Measurements from ENCODE around the gene NYAP1. TPM values are rescaled to one million over a fixed set of nuclear protein-coding genes. Genes with fewer than 3 reads are reported as not detected.
A peak's percentile ranks its signal among the peaks of the same experiment; 100 is the strongest.
"Not testable (repeated sequence)": the region's sequence is repeated elsewhere in the genome, so short reads cannot be mapped to it uniquely, and the experiment has no call there.

The NYAP1 gene
- total and polyA plus RNA-seq, 5 experiments from 2014 or later, result 0.44 TPM; not detected in 4

DNA sequence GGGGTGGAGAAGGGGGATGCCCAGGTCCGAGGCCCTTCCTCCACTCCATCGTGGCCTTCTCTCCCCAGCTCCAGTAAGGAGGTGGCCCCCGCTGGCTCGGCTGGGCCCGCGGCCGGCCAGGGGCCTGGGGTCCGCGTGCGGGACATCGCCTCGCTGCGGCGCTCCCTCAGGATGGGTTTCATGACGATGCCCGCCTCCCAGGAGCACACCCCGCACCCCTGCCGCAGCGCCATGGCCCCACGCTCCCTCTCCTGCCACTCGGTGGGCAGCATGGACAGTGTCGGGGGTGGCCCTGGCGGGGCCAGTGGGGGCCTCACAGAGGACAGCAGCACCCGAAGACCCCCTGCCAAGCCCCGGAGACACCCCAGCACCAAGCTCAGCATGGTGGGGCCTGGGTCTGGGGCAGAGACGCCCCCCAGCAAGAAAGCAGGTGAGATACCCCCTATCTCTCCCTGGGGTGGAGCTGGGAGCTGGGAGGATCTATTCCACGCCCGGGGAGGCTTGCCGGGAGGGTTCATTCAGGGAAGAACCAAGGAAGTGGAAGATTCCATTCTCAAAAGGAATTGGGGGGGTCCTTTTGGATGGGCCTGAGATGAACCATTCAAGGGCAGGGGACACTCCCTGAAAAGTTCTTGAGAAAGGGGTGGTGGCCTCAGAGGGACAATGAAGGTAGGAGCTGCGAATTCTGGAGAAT, 3.2 kb downstream of the NYAP1 start:
- Mint-ChIP-seq H3K4me1 (peaks cover 9 to 25% (median 18%) of the 10 kb centered on the region in 4 donors), H3K27me3 (no peaks in the 10 kb centered on the region), H3K36me3 (no peaks in the 10 kb centered on the region), H3K9me3 (no peaks in the 10 kb centered on the region), H3K27ac (peak overlapping the region in 2 of 10 donors; percentile 65 to 72), H3K4me3 (peak overlapping the region in 1 of 10 donors; percentile 19)
- DNase-seq, result peak in 1 of 10 donors; percentile 24
- ATAC-seq, result no peak
- POLR2A ChIA-PET, result interaction anchor here (0.7 to 1.0 kb wide), 2 partner anchors 12 to 73 kb away, joined by 3 read pairs; no protein-coding TSS in a partner anchor

DNA sequence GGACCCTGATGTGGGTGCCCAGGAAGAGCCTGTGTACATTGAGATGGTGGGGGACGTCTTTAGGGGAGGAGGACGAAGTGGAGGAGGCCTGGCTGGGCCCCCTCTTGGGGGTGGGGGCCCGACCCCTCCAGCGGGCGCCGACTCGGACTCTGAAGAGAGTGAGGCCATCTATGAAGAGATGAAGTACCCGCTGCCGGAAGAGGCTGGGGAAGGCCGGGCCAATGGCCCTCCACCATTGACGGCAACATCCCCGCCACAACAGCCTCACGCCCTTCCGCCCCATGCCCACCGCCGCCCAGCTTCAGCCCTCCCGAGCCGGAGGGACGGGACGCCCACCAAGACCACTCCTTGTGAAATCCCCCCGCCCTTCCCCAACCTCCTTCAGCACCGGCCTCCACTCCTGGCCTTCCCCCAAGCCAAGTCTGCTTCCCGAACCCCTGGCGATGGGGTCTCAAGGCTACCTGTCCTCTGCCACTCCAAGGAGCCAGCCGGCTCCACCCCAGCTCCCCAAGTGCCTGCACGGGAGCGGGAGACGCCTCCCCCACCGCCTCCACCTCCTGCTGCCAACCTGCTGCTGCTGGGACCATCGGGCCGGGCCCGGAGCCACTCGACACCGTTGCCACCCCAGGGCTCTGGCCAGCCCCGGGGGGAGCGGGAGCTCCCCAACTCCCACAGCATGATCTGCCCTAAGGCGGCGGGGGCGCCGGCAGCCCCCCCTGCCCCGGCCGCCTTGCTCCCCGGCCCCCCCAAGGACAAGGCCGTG, 4.8 kb downstream of the NYAP1 start:
- peaks cover 9 to 29% (median 15%) of the 10 kb centered on the region in 4 donors for H3K4me1 Mint-ChIP-seq
- no peak overlapping the region for H3K27ac Mint-ChIP-seq
- H3K36me3 Mint-ChIP-seq, result no peaks in the 10 kb centered on the region
- no peak overlapping the region for H3K4me3 Mint-ChIP-seq
- DNase-seq (peak in 1 of 10 donors; percentile 45), ATAC-seq (no peak)
- H3K9me3 Mint-ChIP-seq, result no peaks in the 10 kb centered on the region
- peaks cover 0 to 5% (median 0%) of the 10 kb centered on the region in 5 donors for H3K27me3 Mint-ChIP-seq
- POLR2A ChIA-PET, result interaction anchor here (0.6 to 1.3 kb wide), 3 partner anchors 37 to 95 kb away, joined by 3 to 6 read pairs (median 3); no protein-coding TSS in a partner anchor

- DNase-seq, result peak in 1 of 10 donors; percentile 42
- peaks cover 9 to 31% (median 17%) of the 10 kb centered on the region in 4 donors for H3K4me1 Mint-ChIP-seq
- ATAC-seq, result no peak
- peak overlapping the region in 1 of 10 donors; percentile 66 for H3K27ac Mint-ChIP-seq
- peaks cover 0 to 5% (median 0%) of the 10 kb centered on the region in 5 donors for H3K27me3 Mint-ChIP-seq
- POLR2A ChIA-PET, result interaction anchor here (0.8 to 1.3 kb wide), 2 partner anchors 76 to 95 kb away, joined by 3 read pairs; no protein-coding TSS in a partner anchor
- H3K36me3 Mint-ChIP-seq, result no peaks in the 10 kb centered on the region
- no peaks in the 10 kb centered on the region for H3K9me3 Mint-ChIP-seq
- H3K4me3 Mint-ChIP-seq, result peak overlapping the region in 1 of 10 donors; percentile 34
These were observed 5.4 kb downstream of the NYAP1 start for GRCh38 chr7:100489121-100489520.

DNA sequence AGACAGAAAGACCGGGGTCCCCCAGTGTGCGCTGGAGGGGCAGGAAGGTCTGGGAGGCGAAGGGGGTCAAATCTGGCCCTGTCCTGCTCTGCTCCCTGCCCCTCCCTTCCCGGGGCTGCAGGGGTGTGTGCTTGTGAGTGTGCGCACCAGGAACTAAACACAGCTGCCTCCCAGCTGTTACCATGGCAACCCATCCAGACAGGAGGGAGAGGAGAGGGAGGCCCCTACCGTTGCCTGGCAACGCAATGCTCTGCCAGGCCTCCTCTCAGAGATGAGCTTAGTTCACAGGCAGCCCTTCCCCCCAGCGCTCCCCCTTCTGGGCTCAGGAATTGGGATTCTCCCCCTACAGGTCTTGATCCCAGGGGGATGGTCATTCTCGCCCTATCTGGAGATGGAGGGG, 6.1 kb downstream of the NYAP1 start:
- H3K27me3 Mint-ChIP-seq, result peaks cover 0 to 5% (median 0%) of the 10 kb centered on the region in 5 donors
- DNase-seq (peak in 1 of 10 donors; percentile 42), ATAC-seq (peak in 1 of 2 donors; percentile 30)
- H3K4me3 Mint-ChIP-seq, result no peak overlapping the region
- no peaks in the 10 kb centered on the region for H3K36me3 Mint-ChIP-seq
- H3K9me3 Mint-ChIP-seq, result no peaks in the 10 kb centered on the region
- POLR2A ChIA-PET, result interaction anchor here (0.5 to 0.7 kb wide), 2 partner anchors 10 to 61 kb away, joined by 3 to 5 read pairs; no protein-coding TSS in a partner anchor
- H3K4me1 Mint-ChIP-seq, result peaks cover 9 to 31% (median 16%) of the 10 kb centered on the region in 4 donors
- peak overlapping the region in 1 of 10 donors; percentile 41 for H3K27ac Mint-ChIP-seq

GRCh38 chr7:100490483-100491191, 6.9 kb downstream of the NYAP1 start:
- no peak for ATAC-seq
- peak in 1 of 10 donors; percentile 42 for DNase-seq
- H3K36me3 Mint-ChIP-seq, result no peaks in the 10 kb centered on the region
- H3K4me1 Mint-ChIP-seq, result peaks cover 9 to 36% (median 16%) of the 10 kb centered on the region in 4 donors
- no peak overlapping the region for H3K4me3 Mint-ChIP-seq
- peaks cover 0 to 10% (median 0%) of the 10 kb centered on the region in 5 donors for H3K27me3 Mint-ChIP-seq
- no peak overlapping the region for H3K27ac Mint-ChIP-seq
- H3K9me3 Mint-ChIP-seq, result no peaks in the 10 kb centered on the region
- POLR2A ChIA-PET, result interaction anchor here (0.5 to 1.4 kb wide), 2 partner anchors 11 to 12 kb away, joined by 3 to 5 read pairs; partner anchors contain the start of gene TSC22D4

DNA sequence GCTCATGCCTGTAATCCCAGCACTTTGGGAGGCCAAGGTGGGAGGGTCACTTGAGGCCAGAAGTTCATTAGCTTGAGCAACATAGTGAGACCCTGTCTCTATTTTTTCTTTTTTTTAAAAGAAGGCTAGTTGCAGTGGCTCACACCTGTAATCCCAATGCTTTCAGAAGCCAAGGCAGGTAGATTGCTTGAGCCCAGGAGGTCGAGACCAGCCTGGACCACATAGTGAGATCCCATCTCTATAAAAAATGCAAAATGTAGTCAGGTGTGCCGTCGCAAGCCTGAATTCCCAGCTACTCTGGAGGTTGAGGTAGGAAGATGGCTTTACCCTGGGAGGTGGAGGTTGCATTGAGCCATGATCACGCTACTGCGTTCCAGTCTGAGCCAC, 7.5 kb downstream of the NYAP1 start:
- ATAC-seq, result no peak
- Mint-ChIP-seq H3K27ac (peak overlapping the region in 1 of 10 donors; percentile 64), H3K36me3 (no peaks in the 10 kb centered on the region), H3K4me3 (no peak overlapping the region), H3K4me1 (peaks cover 7 to 36% (median 16%) of the 10 kb centered on the region in 4 donors), H3K27me3 (peaks cover 0 to 11% (median 0%) of the 10 kb centered on the region in 5 donors), H3K9me3 (no peaks in the 10 kb centered on the region)
- DNase-seq, result no peak
- POLR2A ChIA-PET, result interaction anchor here (0.6 to 1.4 kb wide), 2 partner anchors 12 to 69 kb away, joined by 3 to 5 read pairs; partner anchors contain the start of gene TSC22D4

GRCh38 chr7:100492738-100493475, 9.2 kb downstream of the NYAP1 start:
- Mint-ChIP-seq H3K9me3 (no peaks in the 10 kb centered on the region), H3K36me3 (no peaks in the 10 kb centered on the region), H3K4me3 (peak overlapping the region; percentile 47 to 87 (median 77)), H3K27me3 (peaks cover 0 to 12% (median 0%) of the 10 kb centered on the region in 5 donors), H3K27ac (peak overlapping the region in 9 of 10 donors; percentile 36 to 92 (median 69)), H3K4me1 (peaks cover 7 to 36% (median 16%) of the 10 kb centered on the region in 4 donors)
- POLR2A ChIA-PET, result interaction anchor here (0.6 to 3.0 kb wide), 12 partner anchors 14 to 93 kb away, joined by 3 to 14 read pairs (median 4); partner anchors contain the start of genes AGFG2, FBXO24, MEPCE and TSC22D4
- peak in 1 of 10 donors; percentile 36 for DNase-seq
- peak in 1 of 2 donors; percentile 13 for ATAC-seq

DNA sequence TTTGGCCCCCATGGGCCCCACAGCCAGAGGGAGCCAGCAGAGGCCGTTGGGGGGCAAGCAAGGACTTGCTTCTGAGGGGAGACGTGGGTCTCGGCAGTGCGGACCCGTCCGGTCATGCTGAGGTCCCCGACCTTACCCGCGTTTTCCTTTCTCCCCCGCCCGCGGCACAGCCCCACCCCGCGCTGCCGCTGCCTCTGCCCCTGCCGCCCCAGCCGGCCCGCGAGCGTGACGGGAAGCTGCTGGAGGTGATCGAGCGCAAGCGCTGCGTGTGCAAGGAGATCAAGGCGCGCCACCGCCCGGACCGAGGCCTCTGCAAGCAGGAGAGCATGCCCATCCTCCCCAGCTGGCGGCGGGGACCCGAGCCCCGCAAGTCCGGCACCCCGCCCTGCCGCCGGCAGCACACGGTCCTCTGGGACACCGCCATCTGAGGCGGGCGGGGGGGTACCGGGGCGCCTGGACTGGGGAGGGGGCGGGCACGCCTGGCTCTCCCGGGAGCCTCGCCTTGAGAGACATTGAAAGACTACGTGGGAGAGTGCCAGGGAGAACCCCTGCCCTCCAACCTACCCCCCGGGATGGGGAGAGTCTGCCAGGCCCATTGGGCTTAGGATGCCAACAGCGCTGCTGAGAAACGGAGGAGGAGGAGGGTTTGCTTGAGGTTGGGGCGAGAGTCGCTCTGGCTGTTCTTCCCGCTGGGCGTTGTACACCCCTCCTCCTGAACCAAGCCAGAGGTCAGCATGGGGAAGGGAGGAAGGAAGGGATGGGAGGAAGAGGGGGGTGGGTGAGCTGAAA, 9.9 kb downstream of the NYAP1 start:
- Mint-ChIP-seq H3K9me3 (no peaks in the 10 kb centered on the region), H3K4me3 (peak overlapping the region; percentile 47 to 87 (median 77)), H3K4me1 (peaks cover 7 to 36% (median 16%) of the 10 kb centered on the region in 4 donors), H3K27me3 (peaks cover 0 to 12% (median 0%) of the 10 kb centered on the region in 5 donors), H3K27ac (peak overlapping the region in 7 of 10 donors; percentile 31 to 82 (median 70)), H3K36me3 (no peaks in the 10 kb centered on the region)
- POLR2A ChIA-PET, result interaction anchor here (0.5 to 3.0 kb wide), 13 partner anchors 15 to 93 kb away, joined by 3 to 14 read pairs (median 5); partner anchors contain the start of genes AGFG2, FBXO24 and TSC22D4
- peak; percentile 34 to 74 (median 54) for DNase-seq
- ATAC-seq, result peak; percentile 93 to 97

DNA sequence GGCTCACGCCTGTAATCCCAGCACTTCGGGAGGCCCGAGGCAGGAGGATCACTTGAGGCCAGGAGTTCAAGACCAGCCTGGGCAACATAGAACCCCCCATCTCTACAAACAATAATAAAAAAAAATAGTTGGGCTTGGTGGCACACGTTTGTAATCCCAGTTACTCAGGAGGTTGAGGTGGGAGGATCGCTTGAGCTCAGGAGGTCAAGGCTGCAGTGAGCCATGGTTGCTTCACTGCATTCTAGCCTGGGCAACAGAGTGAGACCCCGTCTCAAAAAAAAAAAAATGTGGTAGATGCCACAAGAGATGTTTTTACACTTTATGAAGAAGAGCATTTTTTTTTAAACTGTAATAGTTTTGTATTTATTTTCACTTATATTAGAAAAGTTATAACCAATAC, 12.8 kb downstream of the NYAP1 start:
- Mint-ChIP-seq H3K4me3 (no peak overlapping the region), H3K36me3 (no peaks in the 10 kb centered on the region), H3K27me3 (peaks cover 0 to 12% (median 0%) of the 10 kb centered on the region in 5 donors), H3K9me3 (no peaks in the 10 kb centered on the region), H3K4me1 (peaks cover 7 to 30% (median 15%) of the 10 kb centered on the region in 4 donors), H3K27ac (peak overlapping the region in 3 of 10 donors; percentile 24 to 45 (median 35))
- no peak for ATAC-seq
- DNase-seq, result peak in 1 of 10 donors; percentile 2
- POLR2A ChIA-PET, result interaction anchor here (0.9 to 2.7 kb wide), 3 partner anchors 14 to 63 kb away, joined by 6 to 12 read pairs (median 7); no protein-coding TSS in a partner anchor

DNA sequence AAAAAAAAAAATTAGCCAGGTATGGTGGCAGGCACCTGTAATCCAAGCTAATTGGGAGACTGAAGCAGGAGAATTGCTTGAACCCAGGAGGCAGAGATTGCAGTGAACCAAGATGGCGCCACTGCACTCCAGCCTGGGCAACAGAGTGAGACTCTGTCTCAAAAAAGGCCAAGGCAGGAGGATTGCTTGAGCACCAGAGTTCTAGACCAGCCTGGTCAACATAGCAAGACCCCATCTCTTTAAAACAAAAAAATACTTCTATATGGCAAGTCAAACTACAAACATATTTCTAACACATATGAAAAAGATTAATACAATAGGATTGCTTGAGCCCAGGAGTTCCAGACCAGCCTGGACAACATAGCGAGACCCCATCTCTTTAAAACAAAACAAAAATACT, 17.0 kb downstream of the NYAP1 start:
- H3K27ac Mint-ChIP-seq, H3K36me3 Mint-ChIP-seq, H3K9me3 Mint-ChIP-seq, DNase-seq, ATAC-seq, H3K4me1 Mint-ChIP-seq, H3K4me3 Mint-ChIP-seq, POLR2A ChIA-PET, H3K27me3 Mint-ChIP-seq: not testable (repeated sequence)
